Measurements from ENCODE around the gene SYNGR3.

DNA sequence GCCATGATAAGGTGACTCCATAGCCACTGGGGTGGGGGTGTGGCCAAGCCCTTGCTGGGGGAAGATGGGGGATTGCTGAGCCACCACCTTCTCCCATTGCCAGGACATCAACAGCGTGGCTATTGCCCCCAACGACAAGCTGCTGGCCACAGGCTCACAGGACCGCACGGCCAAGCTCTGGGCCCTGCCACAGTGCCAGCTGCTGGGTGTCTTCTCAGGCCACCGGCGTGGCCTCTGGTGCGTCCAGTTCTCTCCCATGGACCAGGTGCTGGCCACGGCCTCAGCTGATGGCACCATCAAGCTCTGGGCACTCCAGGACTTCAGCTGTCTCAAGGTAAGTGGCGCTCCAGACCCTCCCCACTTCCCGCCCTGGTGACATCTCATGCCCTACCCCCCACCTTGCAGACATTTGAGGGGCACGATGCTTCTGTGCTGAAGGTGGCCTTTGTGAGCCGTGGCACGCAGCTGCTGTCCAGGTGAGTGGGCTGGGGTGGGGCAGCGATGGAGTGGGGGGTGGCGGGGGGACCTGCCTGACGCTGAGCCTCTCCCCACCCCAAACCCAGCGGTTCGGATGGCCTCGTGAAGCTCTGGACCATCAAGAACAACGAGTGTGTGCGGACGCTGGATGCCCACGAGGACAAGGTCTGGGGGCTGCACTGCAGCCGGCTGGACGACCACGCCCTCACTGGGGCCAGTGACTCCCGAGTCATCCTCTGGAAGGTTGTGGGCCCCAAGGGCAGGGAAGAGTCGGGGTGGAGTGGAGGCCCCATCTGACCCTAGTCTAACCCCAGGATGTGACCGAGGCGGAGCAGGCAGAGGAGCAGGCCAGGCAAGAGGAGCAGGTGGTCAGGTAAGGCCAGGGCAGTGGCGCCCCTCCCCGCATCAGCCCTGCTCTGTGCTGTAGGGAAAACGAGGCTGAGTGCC is 12.6 kb upstream of the SYNGR3 start:
- TF ChIP-seq TAF1 (IDR thresholded peaks at IDR 0.05; ENCODE audit: borderline replicate concordance, insufficient read depth, low read length) = no peak
- TF ChIP-seq POLR2AphosphoS5 (IDR thresholded peaks at IDR 0.05; ENCODE audit: low read depth, low read length) = no peak
- no peak for TF ChIP-seq SIN3A (IDR thresholded peaks at IDR 0.05; ENCODE audit: borderline replicate concordance, insufficient read depth, low read length)
- TF ChIP-seq, protein P1, sequence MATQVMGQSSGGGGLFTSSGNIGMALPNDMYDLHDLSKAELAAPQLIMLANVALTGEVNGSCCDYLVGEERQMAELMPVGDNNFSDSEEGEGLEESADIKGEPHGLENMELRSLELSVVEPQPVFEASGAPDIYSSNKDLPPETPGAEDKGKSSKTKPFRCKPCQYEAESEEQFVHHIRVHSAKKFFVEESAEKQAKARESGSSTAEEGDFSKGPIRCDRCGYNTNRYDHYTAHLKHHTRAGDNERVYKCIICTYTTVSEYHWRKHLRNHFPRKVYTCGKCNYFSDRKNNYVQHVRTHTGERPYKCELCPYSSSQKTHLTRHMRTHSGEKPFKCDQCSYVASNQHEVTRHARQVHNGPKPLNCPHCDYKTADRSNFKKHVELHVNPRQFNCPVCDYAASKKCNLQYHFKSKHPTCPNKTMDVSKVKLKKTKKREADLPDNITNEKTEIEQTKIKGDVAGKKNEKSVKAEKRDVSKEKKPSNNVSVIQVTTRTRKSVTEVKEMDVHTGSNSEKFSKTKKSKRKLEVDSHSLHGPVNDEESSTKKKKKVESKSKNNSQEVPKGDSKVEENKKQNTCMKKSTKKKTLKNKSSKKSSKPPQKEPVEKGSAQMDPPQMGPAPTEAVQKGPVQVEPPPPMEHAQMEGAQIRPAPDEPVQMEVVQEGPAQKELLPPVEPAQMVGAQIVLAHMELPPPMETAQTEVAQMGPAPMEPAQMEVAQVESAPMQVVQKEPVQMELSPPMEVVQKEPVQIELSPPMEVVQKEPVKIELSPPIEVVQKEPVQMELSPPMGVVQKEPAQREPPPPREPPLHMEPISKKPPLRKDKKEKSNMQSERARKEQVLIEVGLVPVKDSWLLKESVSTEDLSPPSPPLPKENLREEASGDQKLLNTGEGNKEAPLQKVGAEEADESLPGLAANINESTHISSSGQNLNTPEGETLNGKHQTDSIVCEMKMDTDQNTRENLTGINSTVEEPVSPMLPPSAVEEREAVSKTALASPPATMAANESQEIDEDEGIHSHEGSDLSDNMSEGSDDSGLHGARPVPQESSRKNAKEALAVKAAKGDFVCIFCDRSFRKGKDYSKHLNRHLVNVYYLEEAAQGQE (IDR thresholded peaks at IDR 0.05; ENCODE audit: insufficient read depth in 1 of 2, low read depth in 2 of 2, low read length in 2 of 2) = no peak

All from PFSK-1 (cell line).